ENCODE results near the gene ABLIM2. TPM values are rescaled to one million over a fixed set of nuclear protein-coding genes. Genes with fewer than 3 reads are reported as not detected.

The ABLIM2 gene
- total and polyA plus RNA-seq, 2 donors (not counting 1 experiment from before 2014, with no cell fraction given) = 3.3 to 79.0 TPM

DNA sequence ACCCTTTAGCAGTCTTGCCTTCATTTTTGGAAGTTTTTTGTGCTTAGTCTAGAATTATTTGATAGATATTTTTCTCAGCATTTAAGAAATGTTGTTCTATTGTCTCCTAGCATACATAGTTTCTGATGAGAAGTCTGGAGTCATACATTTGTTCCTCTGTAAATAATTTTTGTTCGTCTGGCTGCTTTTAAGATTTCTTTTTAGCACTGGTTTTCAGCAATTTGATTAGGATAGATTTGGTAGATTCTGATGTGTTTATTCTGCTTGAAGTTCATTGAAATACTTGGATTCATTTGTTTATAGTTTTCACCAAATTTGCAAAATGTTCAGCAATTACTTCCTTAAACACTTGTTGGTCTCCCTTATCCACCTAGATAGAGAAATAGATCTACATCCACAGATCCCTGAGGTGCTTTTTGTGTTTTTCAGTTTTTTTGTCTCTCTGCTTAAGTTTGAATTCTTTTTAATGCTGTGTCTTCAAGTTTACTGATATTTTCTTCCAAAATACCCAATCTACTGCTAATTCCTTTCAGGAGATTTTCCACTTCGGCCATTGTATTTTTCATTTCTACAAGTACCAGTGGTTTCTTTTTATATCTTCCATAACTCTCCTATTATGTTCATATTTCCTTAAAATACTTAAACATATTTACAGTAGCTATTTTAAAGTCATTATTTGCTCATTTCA, 64.9 kb downstream of the ABLIM2 start:
- H3K79me2 ChIP-seq (ENCODE audit: control insufficient read depth, insufficient read depth, low read length) = no peaks in the 10 kb centered on the region
- H2AFZ ChIP-seq (ENCODE audit: insufficient read depth, low read depth, low read length, poor library complexity, severe bottlenecking) = no peak overlapping the region
- DNase-seq (no peak), ATAC-seq (ENCODE audit: low read depth) (no peak)
- Mint-ChIP-seq H3K27me3 (no peaks in the 10 kb centered on the region), H3K4me1 (no peaks in the 10 kb centered on the region), H3K4me3 (no peak overlapping the region), H3K27ac (no peak overlapping the region), H3K9me3 (ENCODE audit: insufficient read depth) (peaks cover 6% of the 10 kb centered on the region)
- POLR2A ChIA-PET = no interaction called here
- H3K4me1 ChIP-seq (ENCODE audit: control insufficient read depth in 2 of 2, insufficient read depth in 2 of 2, low read length in 2 of 2) = no peaks in the 10 kb centered on the region
- H3K27ac ChIP-seq (ENCODE audit: low read length in 2 of 2) = no peak overlapping the region
- H3K27me3 ChIP-seq (replicated peaks in 1 of 4; ENCODE audit: control extremely low read depth in 1 of 4, control insufficient read depth in 3 of 4, insufficient read depth in 4 of 4, low read length in 3 of 4) = no peaks in the 10 kb centered on the region
- TF ChIP-seq EZH2 (IDR thresholded peaks at IDR 0.05; ENCODE audit: borderline replicate concordance, insufficient read depth, low read depth, low read length, poor library complexity, severe bottlenecking) = no peak
- TF ChIP-seq, protein P1, sequence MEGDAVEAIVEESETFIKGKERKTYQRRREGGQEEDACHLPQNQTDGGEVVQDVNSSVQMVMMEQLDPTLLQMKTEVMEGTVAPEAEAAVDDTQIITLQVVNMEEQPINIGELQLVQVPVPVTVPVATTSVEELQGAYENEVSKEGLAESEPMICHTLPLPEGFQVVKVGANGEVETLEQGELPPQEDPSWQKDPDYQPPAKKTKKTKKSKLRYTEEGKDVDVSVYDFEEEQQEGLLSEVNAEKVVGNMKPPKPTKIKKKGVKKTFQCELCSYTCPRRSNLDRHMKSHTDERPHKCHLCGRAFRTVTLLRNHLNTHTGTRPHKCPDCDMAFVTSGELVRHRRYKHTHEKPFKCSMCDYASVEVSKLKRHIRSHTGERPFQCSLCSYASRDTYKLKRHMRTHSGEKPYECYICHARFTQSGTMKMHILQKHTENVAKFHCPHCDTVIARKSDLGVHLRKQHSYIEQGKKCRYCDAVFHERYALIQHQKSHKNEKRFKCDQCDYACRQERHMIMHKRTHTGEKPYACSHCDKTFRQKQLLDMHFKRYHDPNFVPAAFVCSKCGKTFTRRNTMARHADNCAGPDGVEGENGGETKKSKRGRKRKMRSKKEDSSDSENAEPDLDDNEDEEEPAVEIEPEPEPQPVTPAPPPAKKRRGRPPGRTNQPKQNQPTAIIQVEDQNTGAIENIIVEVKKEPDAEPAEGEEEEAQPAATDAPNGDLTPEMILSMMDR (IDR thresholded peaks at IDR 0.05) = no peak
- CTCF ChIA-PET = interaction anchor here (1.1 kb wide), 1 partner anchor 148 kb away, joined by 3 read pairs; no protein-coding TSS in a partner anchor
- H3K9ac ChIP-seq (ENCODE audit: low read length) = no peak overlapping the region
- no peaks in the 10 kb centered on the region for H4K20me1 ChIP-seq (ENCODE audit: control insufficient read depth, insufficient read depth, low read length, poor library complexity, severe bottlenecking)
- peaks cover 2 to 31% (median 13%) of the 10 kb centered on the region in 3 donors for H3K9me3 ChIP-seq (ENCODE audit: control extremely low read depth in 1 of 3, control insufficient read depth in 2 of 3, insufficient read depth in 1 of 3, low read length in 2 of 3)
- no CpG with 5 or more reads among the region's 2 CpGs for WGBS (ENCODE audit: insufficient coverage)
- H3K36me3 ChIP-seq (replicated peaks in 1 of 2; ENCODE audit: control extremely low read depth in 1 of 2, control insufficient read depth in 1 of 2, extremely low read depth in 1 of 2, insufficient read depth in 2 of 2, low read length in 1 of 2) = no peaks in the 10 kb centered on the region
- no peak overlapping the region for H3K4me2 ChIP-seq (replicated peaks; ENCODE audit: low read depth, low read length, poor library complexity, severe bottlenecking)
- intact Hi-C loops (cut with micrococcal nuclease) = no loop called here
- H3K4me3 ChIP-seq (ENCODE audit: control extremely low read depth in 1 of 5, extremely low read depth in 1 of 5, insufficient read depth in 1 of 5, low read depth in 2 of 5, low read length in 4 of 5) = no peak overlapping the region

DNA sequence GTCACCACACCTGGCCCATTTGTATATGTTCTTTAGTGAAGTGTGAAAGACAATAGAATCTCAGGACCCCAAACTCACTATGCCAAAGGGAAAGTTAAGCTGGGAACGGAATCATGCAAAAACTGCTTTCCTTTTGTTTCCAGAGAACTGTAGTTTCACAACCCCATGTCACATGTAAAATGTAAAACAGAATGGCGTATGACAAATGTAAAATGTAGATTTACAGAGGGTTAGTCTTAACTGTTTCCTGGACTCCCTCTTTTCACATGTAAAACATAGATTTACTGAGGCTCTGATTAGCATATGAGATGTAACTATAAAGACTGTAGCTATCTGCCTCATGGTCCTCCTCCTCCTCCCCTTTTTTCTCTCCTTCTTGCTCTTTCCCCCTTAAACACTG, 66.3 kb downstream of the ABLIM2 start:
- no peaks in the 10 kb centered on the region for H3K27me3 Mint-ChIP-seq
- DNase-seq = no peak
- CTCF ChIA-PET = no interaction called here

More for the DNA sequence above, 66.3 kb downstream of the ABLIM2 start:
- H3K9me3 Mint-ChIP-seq (ENCODE audit: insufficient read depth) = peaks cover 6% of the 10 kb centered on the region
- WGBS (ENCODE audit: insufficient coverage) = no CpG with 5 or more reads among the region's 2 CpGs
- Histone ChIP-seq H3K4me3 (ENCODE audit: control extremely low read depth in 1 of 5, extremely low read depth in 1 of 5, insufficient read depth in 1 of 5, low read depth in 2 of 5, low read length in 4 of 5) (no peak overlapping the region), H3K27ac (ENCODE audit: low read length in 2 of 2) (no peak overlapping the region), H3K9ac (ENCODE audit: low read length) (no peak overlapping the region), H3K36me3 (replicated peaks in 1 of 2; ENCODE audit: control extremely low read depth in 1 of 2, control insufficient read depth in 1 of 2, extremely low read depth in 1 of 2, insufficient read depth in 2 of 2, low read length in 1 of 2) (no peaks in the 10 kb centered on the region), H3K27me3 (replicated peaks in 1 of 4; ENCODE audit: control extremely low read depth in 1 of 4, control insufficient read depth in 3 of 4, insufficient read depth in 4 of 4, low read length in 3 of 4) (no peaks in the 10 kb centered on the region), H3K4me1 (ENCODE audit: control insufficient read depth in 2 of 2, insufficient read depth in 2 of 2, low read length in 2 of 2) (no peaks in the 10 kb centered on the region), H3K4me2 (replicated peaks; ENCODE audit: low read depth, low read length, poor library complexity, severe bottlenecking) (no peak overlapping the region), H3K9me3 (ENCODE audit: control extremely low read depth in 1 of 3, control insufficient read depth in 2 of 3, insufficient read depth in 1 of 3, low read length in 2 of 3) (peaks cover 2 to 30% (median 13%) of the 10 kb centered on the region in 3 donors), H3K79me2 (ENCODE audit: control insufficient read depth, insufficient read depth, low read length) (no peaks in the 10 kb centered on the region), H2AFZ (ENCODE audit: insufficient read depth, low read depth, low read length, poor library complexity, severe bottlenecking) (no peak overlapping the region), H4K20me1 (ENCODE audit: control insufficient read depth, insufficient read depth, low read length, poor library complexity, severe bottlenecking) (no peaks in the 10 kb centered on the region)
- no peaks in the 10 kb centered on the region for H3K4me1 Mint-ChIP-seq
- no peak for ATAC-seq (ENCODE audit: low read depth)
- H3K27ac Mint-ChIP-seq = no peak overlapping the region
- H3K4me3 Mint-ChIP-seq = no peak overlapping the region
- TF ChIP-seq, protein P1 (IDR thresholded peaks at IDR 0.05) = no peak
- TF ChIP-seq EZH2 (IDR thresholded peaks at IDR 0.05; ENCODE audit: borderline replicate concordance, insufficient read depth, low read depth, low read length, poor library complexity, severe bottlenecking) = no peak
- POLR2A ChIA-PET = no interaction called here
- intact Hi-C loops (cut with micrococcal nuclease) = no loop called here
